ENCODE data around the gene CMTM1.
"Not testable (repeated sequence)": the region's sequence is repeated elsewhere in the genome, so short reads cannot be mapped to it uniquely, and the experiment has no call there.

CMTM1 gene

DNA sequence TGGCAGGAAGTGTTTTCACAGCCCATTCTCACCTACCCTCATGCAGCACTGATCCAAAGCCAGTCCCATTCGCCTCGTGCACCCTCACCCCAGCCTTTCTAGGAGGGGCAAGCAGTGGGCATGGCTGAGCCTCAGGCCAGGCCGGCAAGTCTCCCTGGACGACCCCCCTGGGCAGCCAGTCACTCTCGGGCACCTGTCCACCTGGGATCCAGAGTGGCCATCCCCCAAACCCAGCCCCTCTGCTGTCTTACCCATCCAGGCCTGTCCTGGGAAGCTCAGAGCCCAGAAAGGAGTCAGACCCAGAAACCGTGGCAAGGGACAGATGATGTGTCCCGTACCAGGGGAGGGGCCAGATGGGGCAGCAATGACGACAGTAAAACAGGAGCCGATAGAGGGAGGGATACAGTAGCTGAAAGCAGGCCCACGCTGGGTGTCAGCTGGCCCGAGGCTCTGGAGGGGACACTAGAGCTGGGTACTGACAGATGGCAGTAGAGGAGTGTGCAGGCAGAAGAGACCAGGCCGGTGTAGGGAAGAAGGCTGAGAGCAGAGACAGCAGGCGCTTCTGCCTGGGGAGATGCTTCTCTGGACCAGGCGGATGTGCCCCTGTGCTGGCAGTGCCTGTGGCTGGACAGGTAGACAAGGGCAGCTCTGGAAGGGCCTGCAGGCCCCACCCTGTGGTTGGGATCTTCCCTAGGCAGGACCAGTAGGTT, 44.0 kb downstream of the CMTM1 start:
- DNase-seq (ENCODE audit: insufficient read length, low spot score) (no peak), FAIRE-seq (no peak)

DNA sequence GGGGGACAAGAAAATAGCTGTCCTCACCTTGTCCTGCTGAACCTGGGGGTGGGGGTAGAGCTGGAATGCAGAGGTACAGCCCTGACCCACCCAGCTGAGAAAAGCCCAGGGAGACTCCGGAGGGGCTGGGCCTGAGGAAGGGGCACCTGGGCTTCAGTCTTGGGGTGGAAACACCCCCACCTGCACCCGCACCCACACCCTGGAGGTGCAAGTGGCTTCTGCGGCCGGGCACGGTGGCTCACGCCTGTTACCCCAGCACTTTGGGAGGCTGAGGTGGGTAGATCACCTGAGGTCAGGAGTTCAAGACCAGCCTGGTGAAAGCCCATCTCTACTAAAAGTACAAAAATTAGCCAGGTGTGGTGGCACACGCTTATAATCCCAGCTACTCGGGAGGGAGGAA, 45.7 kb downstream of the CMTM1 start:
- not testable (repeated sequence) for FAIRE-seq; DNase-seq (ENCODE audit: insufficient read length, low spot score)

More for the DNA sequence above, 44.0 kb downstream of the CMTM1 start:
- TF ChIP-seq, protein P1, sequence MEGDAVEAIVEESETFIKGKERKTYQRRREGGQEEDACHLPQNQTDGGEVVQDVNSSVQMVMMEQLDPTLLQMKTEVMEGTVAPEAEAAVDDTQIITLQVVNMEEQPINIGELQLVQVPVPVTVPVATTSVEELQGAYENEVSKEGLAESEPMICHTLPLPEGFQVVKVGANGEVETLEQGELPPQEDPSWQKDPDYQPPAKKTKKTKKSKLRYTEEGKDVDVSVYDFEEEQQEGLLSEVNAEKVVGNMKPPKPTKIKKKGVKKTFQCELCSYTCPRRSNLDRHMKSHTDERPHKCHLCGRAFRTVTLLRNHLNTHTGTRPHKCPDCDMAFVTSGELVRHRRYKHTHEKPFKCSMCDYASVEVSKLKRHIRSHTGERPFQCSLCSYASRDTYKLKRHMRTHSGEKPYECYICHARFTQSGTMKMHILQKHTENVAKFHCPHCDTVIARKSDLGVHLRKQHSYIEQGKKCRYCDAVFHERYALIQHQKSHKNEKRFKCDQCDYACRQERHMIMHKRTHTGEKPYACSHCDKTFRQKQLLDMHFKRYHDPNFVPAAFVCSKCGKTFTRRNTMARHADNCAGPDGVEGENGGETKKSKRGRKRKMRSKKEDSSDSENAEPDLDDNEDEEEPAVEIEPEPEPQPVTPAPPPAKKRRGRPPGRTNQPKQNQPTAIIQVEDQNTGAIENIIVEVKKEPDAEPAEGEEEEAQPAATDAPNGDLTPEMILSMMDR (IDR thresholded peaks at IDR 0.05; ENCODE audit: insufficient read depth, missing control alignments) = no peak

DNA sequence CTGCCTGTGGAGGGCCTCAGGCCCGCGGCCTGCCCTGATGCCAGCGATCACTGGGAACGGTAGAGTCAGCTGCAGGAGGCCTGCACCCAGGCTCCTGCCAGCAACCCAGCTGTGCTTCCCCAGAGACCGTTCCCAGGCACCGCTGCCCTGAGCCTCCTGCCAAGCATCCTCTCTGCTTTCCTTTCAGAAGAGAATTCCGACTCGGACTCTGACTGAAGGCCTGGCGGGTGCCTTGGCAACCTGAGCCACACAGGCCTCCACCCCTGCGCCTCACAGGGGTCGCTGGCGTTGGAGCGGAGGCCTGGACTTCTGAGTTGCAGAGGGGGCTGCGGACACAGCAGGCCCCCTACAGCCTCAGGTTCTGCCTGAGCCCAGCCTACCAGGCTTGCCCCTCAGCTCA, 46.2 kb downstream of the CMTM1 start:
- FAIRE-seq = no peak
- DNase-seq (ENCODE audit: insufficient read length, low spot score) = no peak
- TF ChIP-seq, protein P1 (IDR thresholded peaks at IDR 0.05; ENCODE audit: insufficient read depth, missing control alignments) = no peak

DNA sequence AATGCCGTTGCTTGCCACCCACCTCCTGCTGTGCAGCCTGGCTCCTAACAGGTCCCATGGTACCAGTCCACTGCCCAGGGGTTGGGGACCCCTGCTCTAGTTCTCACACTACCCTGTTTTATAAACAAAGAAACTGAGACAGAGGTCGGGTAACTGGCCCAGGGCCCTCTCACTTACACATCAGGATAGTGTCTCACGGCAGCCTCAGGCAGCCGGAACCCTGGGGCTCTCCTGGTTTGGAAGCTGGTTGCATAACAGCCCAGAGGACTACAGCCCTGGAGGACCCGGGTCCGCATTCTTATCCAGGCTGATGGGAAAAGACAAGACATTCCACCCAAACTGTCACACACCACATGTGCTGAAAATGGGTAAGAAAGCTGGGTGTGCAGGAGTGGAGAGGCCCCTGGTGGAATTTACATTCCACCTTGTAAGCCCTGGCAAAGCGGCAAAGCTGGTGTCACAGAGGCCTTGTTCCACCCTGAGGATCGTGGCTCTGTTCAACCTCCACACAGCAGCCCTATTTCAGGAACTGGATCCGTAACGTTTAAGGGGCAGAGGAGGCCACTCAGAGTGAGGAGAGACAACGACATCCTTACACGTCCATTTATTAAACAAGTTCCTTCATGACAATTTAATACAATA, 48.0 kb downstream of the CMTM1 start:
- TF ChIP-seq, protein P1 (IDR thresholded peaks at IDR 0.05; ENCODE audit: insufficient read depth, missing control alignments) = no peak
- FAIRE-seq = no peak
- DNase-seq (ENCODE audit: insufficient read length, low spot score) = no peak

DNA sequence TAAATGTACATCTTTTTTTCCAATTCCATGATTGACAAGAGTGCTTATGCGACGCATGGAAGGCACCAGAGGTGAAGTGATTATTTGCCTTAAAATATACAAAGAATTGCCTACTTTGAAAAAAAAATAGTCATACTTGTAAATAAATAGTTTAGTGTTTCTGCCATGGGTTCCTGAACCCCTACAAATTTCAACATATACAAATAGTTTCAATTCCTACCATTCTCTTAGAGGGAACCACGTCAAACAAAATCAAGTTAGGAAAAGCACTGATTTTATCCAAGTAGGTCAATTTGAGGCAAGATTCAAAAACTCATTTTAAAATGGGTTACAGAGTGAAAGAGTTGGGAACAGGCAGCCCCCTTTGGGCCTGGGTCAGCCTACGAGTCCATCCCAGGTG, 49.9 kb downstream of the CMTM1 start:
- DNase-seq (ENCODE audit: insufficient read length, low spot score) (no peak), FAIRE-seq (no peak)
- TF ChIP-seq, protein P1 (IDR thresholded peaks at IDR 0.05; ENCODE audit: insufficient read depth, missing control alignments) = no peak

DNA sequence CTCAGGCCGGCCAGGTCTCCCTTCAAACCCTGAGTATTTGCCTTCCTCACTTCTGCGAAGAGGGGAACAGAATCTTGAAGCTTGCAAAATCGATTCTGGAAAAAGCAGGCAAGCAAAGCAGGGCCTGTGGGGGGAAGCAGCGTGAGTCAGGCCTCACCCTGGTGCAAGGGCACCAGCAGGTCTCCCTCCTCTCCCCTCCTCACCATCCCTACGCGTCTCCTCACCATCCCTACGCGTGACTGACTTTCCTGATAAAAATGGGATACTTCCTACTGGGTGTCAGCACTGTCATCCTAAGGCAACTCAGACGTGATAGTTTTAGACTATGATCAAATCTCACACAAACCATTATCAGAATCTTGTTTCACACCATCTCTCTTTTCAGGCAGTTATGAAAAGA, 50.4 kb downstream of the CMTM1 start:
- FAIRE-seq = no peak
- DNase-seq (ENCODE audit: insufficient read length, low spot score) = no peak
- TF ChIP-seq, protein P1 (IDR thresholded peaks at IDR 0.05; ENCODE audit: insufficient read depth, missing control alignments) = no peak

DNA sequence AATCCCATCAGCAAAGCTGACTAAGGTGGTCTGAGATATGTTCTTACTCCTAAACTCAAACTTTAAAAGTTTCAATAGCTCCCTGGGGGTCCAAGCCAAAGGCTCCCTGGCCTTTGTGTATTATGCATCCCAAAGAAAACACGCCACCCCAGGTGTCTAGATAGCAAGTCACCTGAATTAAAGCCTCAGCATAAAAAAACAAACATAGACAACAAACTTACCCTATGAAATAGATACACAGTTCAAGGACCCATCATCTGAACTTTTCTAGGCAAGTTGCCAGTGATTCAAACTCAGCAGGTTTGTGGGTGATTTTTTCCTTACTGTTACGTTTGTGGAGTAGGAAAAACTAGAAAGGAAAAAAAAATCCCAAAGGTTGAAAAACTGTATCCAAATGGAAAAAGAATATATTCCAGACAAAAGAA, 50.8 kb downstream of the CMTM1 start:
- no peak for DNase-seq (ENCODE audit: insufficient read length, low spot score)
- no peak for FAIRE-seq
- TF ChIP-seq, protein P1 (IDR thresholded peaks at IDR 0.05; ENCODE audit: insufficient read depth, missing control alignments) = no peak
